ENCODE results near the gene DCST1.
A peak's percentile ranks its signal among the peaks of the same experiment; 100 is the strongest.

DCST1 gene

DNA sequence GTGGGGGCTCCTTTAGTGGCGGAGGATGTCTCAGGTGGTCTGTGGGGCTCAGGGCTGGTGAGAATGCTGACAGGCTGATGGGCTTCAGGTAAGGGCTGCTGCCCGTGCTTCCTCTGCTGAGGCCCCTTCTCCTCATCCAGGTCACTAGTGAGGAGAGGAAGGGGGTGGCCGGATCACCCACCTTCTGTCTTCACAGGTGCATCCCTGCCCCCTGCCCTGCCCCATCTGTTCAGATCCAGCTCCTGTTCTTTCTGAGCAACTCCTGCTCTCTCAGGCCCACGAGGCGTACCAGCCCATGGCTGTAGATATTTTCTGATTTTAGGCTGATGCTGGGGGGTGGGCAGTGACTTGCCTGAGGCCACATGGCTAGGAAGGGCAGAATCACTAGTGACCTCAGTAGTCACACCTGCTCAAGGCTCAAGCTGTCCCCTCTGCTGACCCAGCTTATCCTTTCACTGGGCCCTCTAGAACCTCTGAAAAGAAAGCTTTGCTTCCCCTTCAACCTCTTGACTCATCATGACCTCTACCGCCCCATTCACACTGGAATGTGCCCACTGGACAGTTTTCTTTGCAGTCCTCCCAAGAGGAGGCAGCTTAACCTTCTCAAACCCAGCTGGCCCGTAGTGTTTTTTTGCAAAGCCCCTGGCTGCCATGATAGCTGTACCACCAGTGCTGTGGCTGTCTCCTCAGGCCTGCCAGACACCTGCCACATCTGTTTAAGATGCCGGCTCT lies 14.8 kb upstream of the DCST1 start:
- WGBS (ENCODE audit: extremely low coverage, insufficient coverage, low lambda C conversion rate) = no CpG with 5 or more reads among the region's 8 CpGs
- no peaks in the 10 kb centered on the region for H3K27me3 ChIP-seq (ENCODE audit: insufficient read depth, low read length, poor library complexity)

DNA sequence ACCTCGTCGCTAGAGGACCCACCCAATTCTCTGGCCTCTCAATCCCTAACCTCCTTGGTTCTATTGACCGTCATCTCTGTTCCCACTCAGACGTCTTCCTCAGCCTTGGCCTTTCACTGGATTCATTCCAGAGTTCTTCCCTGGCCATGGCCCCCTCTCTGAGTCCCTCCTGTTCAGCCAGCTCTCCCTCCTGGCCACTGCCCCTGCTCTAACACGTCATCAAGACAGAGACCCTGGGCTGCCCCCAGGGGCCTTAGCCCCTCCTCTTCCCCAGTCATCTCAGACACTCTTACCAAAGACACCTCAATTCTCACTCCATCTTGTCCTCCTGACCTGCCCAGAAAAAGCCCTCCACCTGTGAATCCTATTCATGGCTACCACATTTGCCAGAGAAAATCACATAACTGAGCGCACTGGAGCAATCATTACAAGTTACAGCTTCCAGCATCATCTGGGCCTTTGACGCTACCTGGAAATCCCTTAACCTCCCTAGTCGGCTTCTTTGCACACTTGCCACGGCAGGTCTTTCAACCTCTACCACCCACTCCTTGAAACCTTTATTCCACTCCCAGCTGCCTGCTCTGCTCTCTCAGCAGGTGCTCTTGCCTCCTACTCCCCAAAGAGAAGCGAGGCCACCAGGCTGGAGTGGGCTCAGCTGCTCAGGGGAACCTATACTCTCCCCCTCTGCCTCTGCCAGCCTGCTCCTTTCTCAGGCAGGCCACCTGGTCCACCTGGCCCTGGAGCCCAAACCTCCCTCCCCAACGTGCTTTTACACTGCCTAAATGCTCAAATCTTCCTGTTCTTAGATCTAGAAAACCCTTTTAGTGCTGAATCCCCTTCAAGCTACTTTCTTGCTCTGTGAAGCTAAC lies 14.0 kb upstream of the DCST1 start:
- H3K18ac ChIP-seq (ENCODE audit: low read length) = no peak overlapping the region
- peaks cover 5% of the 10 kb centered on the region for H3K4me1 ChIP-seq (ENCODE audit: control insufficient read depth, low read depth, low read length)
- no peak overlapping the region for H3K23ac ChIP-seq (ENCODE audit: low read length)
- no peak overlapping the region for H4K5ac ChIP-seq (ENCODE audit: low read length)
- H3K79me1 ChIP-seq (ENCODE audit: low read length) = no peaks in the 10 kb centered on the region
- no peak overlapping the region for H2BK15ac ChIP-seq (replicated peaks; ENCODE audit: low read depth)
- no peak overlapping the region for H3K4ac ChIP-seq (ENCODE audit: low read depth, low read length)
- no peak for DNase-seq
- no peak overlapping the region for H3K4me3 ChIP-seq (ENCODE audit: low read length)
- no peak overlapping the region for H2BK5ac ChIP-seq (ENCODE audit: low read length)
- H3K27ac ChIP-seq (ENCODE audit: low read depth, low read length) = no peak overlapping the region
- H2BK120ac ChIP-seq (ENCODE audit: low read depth, low read length) = no peak overlapping the region
- H3K4me2 ChIP-seq (ENCODE audit: low read length) = no peak overlapping the region
- no peak overlapping the region for H4K8ac ChIP-seq (ENCODE audit: low read depth, low read length)
- no peak overlapping the region for H3K9ac ChIP-seq (ENCODE audit: low read length)
- no peaks in the 10 kb centered on the region for H3K27me3 ChIP-seq (ENCODE audit: insufficient read depth, low read length, poor library complexity)
- H3K56ac ChIP-seq (ENCODE audit: low read length) = no peak overlapping the region
- no peaks in the 10 kb centered on the region for H3K79me2 ChIP-seq (ENCODE audit: control insufficient read depth, insufficient read depth, low read length)
- no CpG with 5 or more reads among the region's 11 CpGs for WGBS (ENCODE audit: extremely low coverage, insufficient coverage, low lambda C conversion rate)
- no peak overlapping the region for H2AK5ac ChIP-seq (ENCODE audit: low read length)
- no peaks in the 10 kb centered on the region for H3K36me3 ChIP-seq (ENCODE audit: control insufficient read depth, insufficient read depth, low read length)

More for the DNA sequence above, 14.8 kb upstream of the DCST1 start:
- H4K5ac ChIP-seq (ENCODE audit: low read length) = no peak overlapping the region
- no peak overlapping the region for H3K4me3 ChIP-seq (ENCODE audit: low read length)
- H2BK15ac ChIP-seq (replicated peaks; ENCODE audit: low read depth) = no peak overlapping the region
- no peak overlapping the region for H3K27ac ChIP-seq (ENCODE audit: low read depth, low read length)
- H3K4me2 ChIP-seq (ENCODE audit: low read length) = no peak overlapping the region
- no peak overlapping the region for H3K56ac ChIP-seq (ENCODE audit: low read length)
- H2BK5ac ChIP-seq (ENCODE audit: low read length) = no peak overlapping the region
- H2AK5ac ChIP-seq (ENCODE audit: low read length) = no peak overlapping the region
- H3K23ac ChIP-seq (ENCODE audit: low read length) = no peak overlapping the region
- no peaks in the 10 kb centered on the region for H3K36me3 ChIP-seq (ENCODE audit: control insufficient read depth, insufficient read depth, low read length)
- no peaks in the 10 kb centered on the region for H3K79me1 ChIP-seq (ENCODE audit: low read length)
- no peak overlapping the region for H3K18ac ChIP-seq (ENCODE audit: low read length)
- H3K79me2 ChIP-seq (ENCODE audit: control insufficient read depth, insufficient read depth, low read length) = no peaks in the 10 kb centered on the region
- H3K4me1 ChIP-seq (ENCODE audit: control insufficient read depth, low read depth, low read length) = peaks cover 8% of the 10 kb centered on the region
- no peak for DNase-seq
- H3K4ac ChIP-seq (ENCODE audit: low read depth, low read length) = no peak overlapping the region
- no peak overlapping the region for H2BK120ac ChIP-seq (ENCODE audit: low read depth, low read length)
- H3K9ac ChIP-seq (ENCODE audit: low read length) = no peak overlapping the region
- H4K8ac ChIP-seq (ENCODE audit: low read depth, low read length) = no peak overlapping the region

DNA sequence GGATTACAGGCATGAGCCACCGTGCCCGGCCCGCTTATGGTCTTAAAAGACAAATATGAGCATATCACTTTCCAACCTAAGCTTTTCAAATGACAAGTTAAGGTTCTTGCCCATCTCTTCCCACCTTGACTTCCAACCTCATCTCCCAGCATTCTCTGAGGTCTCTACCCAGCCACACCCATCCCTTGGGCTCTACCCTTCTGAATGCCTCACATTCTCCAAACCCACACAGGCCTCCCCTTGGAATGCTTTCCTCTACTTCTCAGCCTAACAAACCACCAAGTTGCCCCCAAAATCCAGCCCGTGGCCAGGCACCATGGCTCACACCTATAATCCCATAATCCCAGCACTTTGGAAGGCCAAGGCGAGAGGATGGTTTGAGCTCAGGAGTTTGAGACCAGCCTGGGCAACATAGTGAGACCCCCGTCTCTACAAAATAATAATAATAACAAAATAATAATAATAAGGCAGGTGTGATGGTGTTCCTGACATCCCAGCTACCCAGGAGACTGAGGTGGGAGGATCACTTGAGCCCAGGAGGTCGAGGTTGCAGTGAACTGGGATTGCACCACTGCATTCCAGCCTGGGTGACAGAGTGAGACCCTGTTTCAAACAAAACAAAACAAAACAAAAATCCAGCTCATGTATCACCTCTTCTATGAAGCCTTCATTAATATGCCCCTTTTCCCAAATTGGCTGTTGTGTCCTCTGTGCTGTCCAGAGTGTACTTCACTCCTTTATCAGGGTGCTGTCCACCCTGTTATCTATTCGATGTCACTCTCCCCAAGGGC lies 11.3 kb upstream of the DCST1 start:
- Histone ChIP-seq H2BK120ac (ENCODE audit: low read depth, low read length) (no peak overlapping the region), H3K56ac (ENCODE audit: low read length) (no peak overlapping the region), H3K18ac (ENCODE audit: low read length) (no peak overlapping the region), H3K23ac (ENCODE audit: low read length) (no peak overlapping the region), H3K4ac (ENCODE audit: low read depth, low read length) (no peak overlapping the region), H2BK15ac (replicated peaks; ENCODE audit: low read depth) (no peak overlapping the region), H3K79me2 (ENCODE audit: control insufficient read depth, insufficient read depth, low read length) (no peaks in the 10 kb centered on the region), H3K4me2 (ENCODE audit: low read length) (no peak overlapping the region), H4K5ac (ENCODE audit: low read length) (no peak overlapping the region), H2BK5ac (ENCODE audit: low read length) (no peak overlapping the region), H4K8ac (ENCODE audit: low read depth, low read length) (no peak overlapping the region), H3K27ac (ENCODE audit: low read depth, low read length) (no peak overlapping the region), H2AK5ac (ENCODE audit: low read length) (no peak overlapping the region), H3K4me1 (ENCODE audit: control insufficient read depth, low read depth, low read length) (peaks cover 3% of the 10 kb centered on the region), H3K4me3 (ENCODE audit: low read length) (no peak overlapping the region), H3K79me1 (ENCODE audit: low read length) (no peaks in the 10 kb centered on the region), H3K36me3 (ENCODE audit: control insufficient read depth, insufficient read depth, low read length) (no peaks in the 10 kb centered on the region), H3K27me3 (ENCODE audit: insufficient read depth, low read length, poor library complexity) (no peaks in the 10 kb centered on the region), H3K9ac (ENCODE audit: low read length) (no peak overlapping the region)
- DNase-seq = peak; percentile 42
- no CpG with 5 or more reads among the region's 8 CpGs for WGBS (ENCODE audit: extremely low coverage, insufficient coverage, low lambda C conversion rate)

DNA sequence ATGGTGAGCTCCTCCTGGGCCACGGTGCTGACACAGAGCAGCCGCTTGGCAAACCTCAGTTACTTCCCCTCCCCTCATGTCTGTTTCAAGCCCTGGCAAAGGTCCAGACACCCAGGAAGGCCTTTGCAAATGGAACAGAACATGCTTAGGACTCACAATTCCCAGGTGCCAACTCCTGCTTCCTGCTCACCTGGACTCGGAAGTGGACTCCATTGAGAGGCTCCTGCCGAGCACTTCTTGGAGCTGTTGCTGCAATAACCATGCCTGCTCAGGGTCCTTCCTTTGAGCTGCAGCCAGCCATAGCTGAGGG lies 10.7 kb upstream of the DCST1 start:
- no CpG with 5 or more reads among the region's 4 CpGs for WGBS (ENCODE audit: extremely low coverage, insufficient coverage, low lambda C conversion rate)
- Histone ChIP-seq H3K4me3 (ENCODE audit: low read length) (no peak overlapping the region), H2BK5ac (ENCODE audit: low read length) (no peak overlapping the region), H3K23ac (ENCODE audit: low read length) (no peak overlapping the region), H2BK120ac (ENCODE audit: low read depth, low read length) (no peak overlapping the region), H3K79me2 (ENCODE audit: control insufficient read depth, insufficient read depth, low read length) (no peaks in the 10 kb centered on the region), H4K8ac (ENCODE audit: low read depth, low read length) (no peak overlapping the region), H3K4ac (ENCODE audit: low read depth, low read length) (no peak overlapping the region), H3K27ac (ENCODE audit: low read depth, low read length) (no peak overlapping the region), H3K9ac (ENCODE audit: low read length) (no peak overlapping the region), H2BK15ac (replicated peaks; ENCODE audit: low read depth) (no peak overlapping the region), H2AK5ac (ENCODE audit: low read length) (no peak overlapping the region), H3K56ac (ENCODE audit: low read length) (no peak overlapping the region), H4K5ac (ENCODE audit: low read length) (no peak overlapping the region), H3K79me1 (ENCODE audit: low read length) (no peaks in the 10 kb centered on the region), H3K36me3 (ENCODE audit: control insufficient read depth, insufficient read depth, low read length) (no peaks in the 10 kb centered on the region), H3K4me1 (ENCODE audit: control insufficient read depth, low read depth, low read length) (no peaks in the 10 kb centered on the region), H3K27me3 (ENCODE audit: insufficient read depth, low read length, poor library complexity) (no peaks in the 10 kb centered on the region), H3K4me2 (ENCODE audit: low read length) (no peak overlapping the region), H3K18ac (ENCODE audit: low read length) (no peak overlapping the region)
- no peak for DNase-seq

DNA sequence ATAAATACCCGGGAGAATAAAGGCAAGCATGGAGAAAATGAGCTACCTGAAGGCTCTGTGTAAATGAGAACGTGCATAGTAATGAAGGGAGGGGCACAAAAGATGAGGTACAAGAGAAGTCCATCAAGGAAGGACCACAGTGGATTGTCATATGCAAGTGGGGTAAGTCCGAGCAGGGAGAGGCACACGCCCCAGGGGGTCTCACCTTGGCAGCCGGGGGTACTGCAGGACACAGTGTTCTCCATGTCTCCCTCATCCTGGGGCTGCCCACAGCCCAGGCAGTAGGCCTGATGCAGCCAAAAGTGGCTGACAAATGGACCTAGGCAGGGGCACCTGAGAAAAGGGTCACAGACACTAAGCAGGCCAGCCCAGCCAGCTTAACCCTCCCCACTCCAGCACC lies 10.0 kb upstream of the DCST1 start:
- H2AK5ac ChIP-seq (ENCODE audit: low read length) = no peak overlapping the region
- H3K56ac ChIP-seq (ENCODE audit: low read length) = no peak overlapping the region
- H3K18ac ChIP-seq (ENCODE audit: low read length) = no peak overlapping the region
- no peaks in the 10 kb centered on the region for H3K36me3 ChIP-seq (ENCODE audit: control insufficient read depth, insufficient read depth, low read length)
- no peak overlapping the region for H2BK15ac ChIP-seq (replicated peaks; ENCODE audit: low read depth)
- no peaks in the 10 kb centered on the region for H3K79me1 ChIP-seq (ENCODE audit: low read length)
- H4K8ac ChIP-seq (ENCODE audit: low read depth, low read length) = no peak overlapping the region
- H3K79me2 ChIP-seq (ENCODE audit: control insufficient read depth, insufficient read depth, low read length) = no peaks in the 10 kb centered on the region
- H4K5ac ChIP-seq (ENCODE audit: low read length) = no peak overlapping the region
- no peak overlapping the region for H2BK120ac ChIP-seq (ENCODE audit: low read depth, low read length)
- no peak for DNase-seq
- WGBS (ENCODE audit: extremely low coverage, insufficient coverage, low lambda C conversion rate) = no CpG with 5 or more reads among the region's 5 CpGs
- no peak overlapping the region for H3K4me3 ChIP-seq (ENCODE audit: low read length)
- no peaks in the 10 kb centered on the region for H3K4me1 ChIP-seq (ENCODE audit: control insufficient read depth, low read depth, low read length)
- H3K27ac ChIP-seq (ENCODE audit: low read depth, low read length) = no peak overlapping the region
- H2BK5ac ChIP-seq (ENCODE audit: low read length) = no peak overlapping the region
- H3K4ac ChIP-seq (ENCODE audit: low read depth, low read length) = no peak overlapping the region
- H3K9ac ChIP-seq (ENCODE audit: low read length) = no peak overlapping the region
- no peaks in the 10 kb centered on the region for H3K27me3 ChIP-seq (ENCODE audit: insufficient read depth, low read length, poor library complexity)
- no peak overlapping the region for H3K4me2 ChIP-seq (ENCODE audit: low read length)
- H3K23ac ChIP-seq (ENCODE audit: low read length) = no peak overlapping the region

All from mesendoderm (in vitro differentiated cells).